Measurements from ENCODE around the gene BCL2L14.

Gene BCL2L14

DNA sequence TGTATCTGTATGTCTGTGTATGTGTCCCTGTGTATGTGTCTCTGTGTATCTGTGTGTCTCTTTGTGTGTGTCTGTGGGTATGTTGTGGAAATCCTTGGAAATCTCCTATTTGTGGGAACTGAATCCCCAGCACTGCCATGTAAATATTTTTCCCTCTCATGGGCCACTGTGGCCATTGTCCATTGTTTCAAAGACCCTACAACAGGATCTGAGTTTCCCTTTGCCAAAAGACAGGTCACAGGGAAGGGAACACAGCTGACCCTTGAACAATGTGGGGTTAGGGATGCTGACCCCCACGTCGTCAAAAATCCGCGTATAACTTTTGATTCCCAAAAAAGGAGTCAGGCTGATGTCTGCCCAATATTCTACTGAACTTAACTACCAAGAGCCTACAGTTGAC, 22.5 kb upstream of the BCL2L14 start:
- no peaks in the 10 kb centered on the region for H3K27me3 ChIP-seq
- no peaks in the 10 kb centered on the region for H3K36me3 ChIP-seq
- H3K4me1 ChIP-seq (ENCODE audit: control insufficient read depth in 1 of 2, insufficient read depth in 1 of 2, low read depth in 1 of 2, low read length in 1 of 2): no peaks in the 10 kb centered on the region
- no peaks in the 10 kb centered on the region for H3K9me3 ChIP-seq
- H3K27ac ChIP-seq: no peak overlapping the region
- no peak overlapping the region for H3K4me3 ChIP-seq (ENCODE audit: low read depth in 1 of 2, low read length in 1 of 2)
- TF ChIP-seq CTCF (IDR thresholded peaks at IDR 0.05): no peak

DNA sequence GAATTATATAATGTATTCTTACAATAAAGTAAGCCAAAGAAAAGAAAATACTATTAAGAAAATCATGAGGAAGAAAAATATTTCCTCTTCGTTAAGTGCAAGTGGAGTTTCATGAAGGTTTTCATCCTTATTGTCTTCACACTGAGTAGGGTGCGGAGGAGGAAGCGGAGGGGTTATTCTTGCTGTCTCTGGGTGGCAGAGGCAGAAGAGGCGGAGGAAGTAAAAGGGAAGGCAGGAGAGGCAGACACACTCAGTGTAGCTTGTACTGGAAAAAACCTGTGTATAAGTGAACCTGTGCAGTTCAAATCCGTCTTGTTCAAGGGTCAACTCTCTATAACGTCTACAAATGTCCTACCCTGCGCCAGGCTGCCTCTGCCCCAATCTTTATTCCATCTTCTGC, 22.0 kb upstream of the BCL2L14 start:
- Histone ChIP-seq H3K27ac (no peak overlapping the region), H3K4me1 (ENCODE audit: control insufficient read depth in 1 of 2, insufficient read depth in 1 of 2, low read depth in 1 of 2, low read length in 1 of 2) (no peaks in the 10 kb centered on the region), H3K36me3 (no peaks in the 10 kb centered on the region), H3K27me3 (no peaks in the 10 kb centered on the region), H3K4me3 (ENCODE audit: low read depth in 1 of 2, low read length in 1 of 2) (no peak overlapping the region), H3K9me3 (no peaks in the 10 kb centered on the region)
- no peak for TF ChIP-seq CTCF (IDR thresholded peaks at IDR 0.05)

GRCh38 chr12:12051668-12052067, 19.1 kb upstream of the BCL2L14 start:
- no peak for TF ChIP-seq CTCF (IDR thresholded peaks at IDR 0.05)
- H3K9me3 ChIP-seq: no peaks in the 10 kb centered on the region
- no peaks in the 10 kb centered on the region for H3K27me3 ChIP-seq
- H3K4me1 ChIP-seq (ENCODE audit: control insufficient read depth in 1 of 2, insufficient read depth in 1 of 2, low read depth in 1 of 2, low read length in 1 of 2): no peaks in the 10 kb centered on the region
- no peak overlapping the region for H3K27ac ChIP-seq
- H3K4me3 ChIP-seq (ENCODE audit: low read depth in 1 of 2, low read length in 1 of 2): no peak overlapping the region
- H3K36me3 ChIP-seq: no peaks in the 10 kb centered on the region

GRCh38 chr12:12054993-12055392, 15.7 kb upstream of the BCL2L14 start:
- Histone ChIP-seq H3K4me1 (ENCODE audit: control insufficient read depth in 1 of 2, insufficient read depth in 1 of 2, low read depth in 1 of 2, low read length in 1 of 2) (no peaks in the 10 kb centered on the region), H3K9me3 (no peaks in the 10 kb centered on the region), H3K36me3 (no peaks in the 10 kb centered on the region), H3K27ac (no peak overlapping the region), H3K4me3 (ENCODE audit: low read depth in 1 of 2, low read length in 1 of 2) (no peak overlapping the region), H3K27me3 (peaks cover 4% of the 10 kb centered on the region)
- no peak for TF ChIP-seq CTCF (IDR thresholded peaks at IDR 0.05)

GRCh38 chr12:12056951-12057350, 13.8 kb upstream of the BCL2L14 start:
- no peak for TF ChIP-seq CTCF (IDR thresholded peaks at IDR 0.05)
- no peak overlapping the region for H3K4me3 ChIP-seq (ENCODE audit: low read depth in 1 of 2, low read length in 1 of 2)
- no peak overlapping the region for H3K27ac ChIP-seq
- no peaks in the 10 kb centered on the region for H3K4me1 ChIP-seq (ENCODE audit: control insufficient read depth in 1 of 2, insufficient read depth in 1 of 2, low read depth in 1 of 2, low read length in 1 of 2)
- H3K36me3 ChIP-seq: no peaks in the 10 kb centered on the region
- H3K27me3 ChIP-seq: peaks cover 4% of the 10 kb centered on the region
- H3K9me3 ChIP-seq: no peaks in the 10 kb centered on the region

GRCh38 chr12:12064596-12064995, 6.1 kb upstream of the BCL2L14 start:
- Histone ChIP-seq H3K27ac (no peak overlapping the region), H3K36me3 (no peaks in the 10 kb centered on the region), H3K4me3 (ENCODE audit: low read depth in 1 of 2, low read length in 1 of 2) (no peak overlapping the region), H3K27me3 (no peaks in the 10 kb centered on the region), H3K9me3 (no peaks in the 10 kb centered on the region), H3K4me1 (ENCODE audit: control insufficient read depth in 1 of 2, insufficient read depth in 1 of 2, low read depth in 1 of 2, low read length in 1 of 2) (no peaks in the 10 kb centered on the region)
- no peak for TF ChIP-seq CTCF (IDR thresholded peaks at IDR 0.05)
